Fibroblast of peridontal ligament (primary cell): ENCODE data around the gene NOTCH2NLA.
"Not testable (repeated sequence)": the region's sequence is repeated elsewhere in the genome, so short reads cannot be mapped to it uniquely, and the experiment has no call there.

Experiments
- DNase-seq: peaks from one replicate; pipeline ENCODE4 v3.0.0-alpha.2; 2010; ENCODE audit errors: extremely low read depth

Gene NOTCH2NLA

DNA sequence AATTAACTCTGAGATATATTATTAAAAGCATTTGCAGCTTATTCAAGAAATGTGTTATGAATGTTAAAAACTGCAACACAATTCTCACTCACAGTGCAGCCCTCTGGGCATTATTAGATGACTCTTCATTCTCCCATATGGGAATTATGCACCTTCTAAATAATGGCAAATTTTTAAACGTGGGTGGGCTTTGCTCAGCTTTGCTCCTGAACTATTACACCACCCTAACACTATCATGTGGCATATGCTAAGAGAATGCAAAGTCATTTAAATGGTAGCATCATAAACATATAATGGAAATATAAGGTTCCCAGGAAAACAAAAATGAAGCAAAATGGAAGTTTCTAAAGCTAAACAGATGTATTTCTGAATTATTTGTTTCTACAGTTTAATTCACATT is 61.5 kb downstream of the NOTCH2NLA start:
- not testable (repeated sequence) for DNase-seq

DNA sequence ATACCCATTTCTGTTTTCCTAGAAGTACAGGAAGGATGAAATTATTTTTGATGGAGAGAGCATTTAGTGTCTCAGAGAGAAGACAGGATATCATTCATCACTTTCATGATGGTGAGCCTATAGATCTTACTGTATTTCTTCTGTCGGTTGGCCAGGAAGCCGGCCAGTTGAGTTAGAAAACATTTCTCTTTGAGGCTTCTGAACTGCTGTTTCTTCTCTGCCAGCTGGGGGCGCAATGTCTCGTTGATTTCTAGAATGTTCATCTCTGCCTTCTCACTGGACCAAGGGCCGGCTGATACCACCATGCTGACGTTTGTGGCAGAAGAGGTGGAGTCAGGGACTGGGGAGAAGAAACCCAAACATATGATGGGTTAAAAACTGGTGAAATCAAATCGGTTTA is 84.4 kb downstream of the NOTCH2NLA start, which contains the start of gene NBPF10:
NBPF10 (minus strand) TSS at position 340 of the 400 bp plus-strand sequence; CDS start at position 305, 35 bp downstream.
- not testable (repeated sequence) for DNase-seq
